Measurements from ENCODE around the gene ZHX3.

ZHX3 gene

GRCh38 chr20:41168281-41169161 lies 149.0 kb downstream of the ZHX3 start:
- no peak for DNase-seq

DNA sequence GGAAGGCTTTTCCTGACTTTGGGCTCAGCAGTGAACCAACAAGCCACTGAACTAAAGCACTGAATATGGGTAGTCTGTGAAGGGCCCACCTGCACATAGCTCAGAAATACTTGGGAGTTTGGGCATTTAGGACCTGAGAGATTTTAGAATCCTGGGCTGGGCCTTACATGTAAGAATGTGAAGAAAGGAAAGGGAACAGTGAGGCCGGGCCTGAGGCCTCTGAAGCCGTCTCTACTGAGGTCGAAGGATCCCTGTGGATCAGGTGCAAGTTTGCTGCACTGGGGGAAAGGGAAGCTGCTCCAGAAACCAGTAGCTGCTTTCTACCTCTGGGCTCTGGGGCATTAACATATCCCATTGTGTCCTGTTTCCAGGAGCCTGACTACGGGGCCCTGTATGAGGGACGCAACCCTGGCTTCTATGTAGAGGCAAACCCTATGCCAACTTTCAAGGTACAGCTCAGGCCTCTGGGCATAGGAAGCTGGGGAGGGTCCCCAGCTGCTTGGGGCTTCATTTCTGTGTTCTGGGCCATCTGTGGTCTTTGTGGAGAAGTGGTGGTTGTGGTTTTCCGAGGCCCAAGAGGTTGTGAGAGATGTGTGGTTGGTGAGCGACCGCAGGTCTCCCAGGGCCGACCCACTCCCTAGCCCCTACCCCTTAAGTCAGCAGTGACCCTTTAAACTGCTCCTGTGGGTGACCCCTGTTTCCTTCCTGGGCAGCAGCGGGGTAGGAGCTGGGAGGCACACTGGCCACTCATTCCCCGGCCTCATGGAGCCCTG lies 149.9 kb downstream of the ZHX3 start:
- no peak for DNase-seq

DNA sequence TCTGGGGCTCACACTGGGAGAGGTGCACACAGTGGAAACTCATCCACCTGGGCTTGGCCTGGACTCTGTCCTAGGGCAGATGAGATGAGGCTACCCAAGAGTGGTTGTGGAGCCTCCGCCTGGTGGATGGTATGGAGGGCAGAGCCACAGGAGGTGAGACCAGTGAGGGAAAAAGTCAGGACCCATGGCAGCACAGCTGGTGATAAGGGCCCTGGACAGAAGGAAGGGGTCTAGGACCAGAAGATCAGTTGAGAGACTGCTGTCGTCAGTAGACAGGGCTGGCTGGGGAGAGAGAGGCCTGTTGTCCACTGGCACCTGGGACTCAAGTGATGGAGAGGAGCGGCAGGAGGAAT lies 150.4 kb downstream of the ZHX3 start:
- DNase-seq, result no peak

GRCh38 chr20:41166201-41167117 lies 151.1 kb downstream of the ZHX3 start:
- no peak for DNase-seq

DNA sequence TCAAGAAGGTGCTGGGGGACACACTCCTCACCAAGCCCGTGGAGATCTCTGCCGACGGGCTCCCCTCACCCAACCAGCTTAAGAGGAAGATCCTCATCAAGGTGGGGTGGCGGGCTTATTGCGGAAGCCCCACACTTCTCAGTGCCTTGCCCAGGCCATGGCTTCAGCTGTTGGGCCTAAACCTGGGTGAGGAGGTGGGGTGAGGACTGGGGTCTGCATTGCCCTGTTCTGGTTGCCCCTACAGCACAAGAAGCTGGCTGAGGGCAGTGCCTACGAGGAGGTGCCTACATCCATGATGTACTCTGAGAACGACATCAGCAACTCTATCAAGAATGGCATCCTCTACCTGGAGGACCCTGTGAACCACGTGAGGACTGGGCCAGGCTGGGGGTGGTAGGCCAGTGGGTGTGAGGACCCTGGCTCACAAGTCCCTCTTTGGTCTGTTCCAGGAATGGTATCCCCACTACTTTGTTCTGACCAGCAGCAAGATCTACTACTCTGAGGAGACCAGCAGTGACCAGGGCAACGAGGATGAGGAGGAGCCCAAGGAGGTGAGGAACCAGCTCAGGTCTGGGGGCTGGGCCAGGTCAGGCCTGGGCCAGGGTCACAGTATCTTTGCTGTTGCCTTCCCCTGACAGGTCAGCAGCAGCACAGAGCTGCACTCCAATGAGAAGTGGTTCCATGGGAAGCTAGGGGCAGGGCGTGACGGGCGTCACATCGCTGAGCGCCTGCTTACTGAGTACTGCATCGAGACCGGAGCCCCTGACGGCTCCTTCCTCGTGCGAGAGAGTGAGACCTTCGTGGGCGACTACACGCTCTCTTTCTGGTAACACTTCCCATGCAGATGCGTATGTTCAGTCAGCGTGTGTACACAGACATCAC lies 152.3 kb downstream of the ZHX3 start:
- no peak for DNase-seq

- no peak for DNase-seq
Measured at GRCh38 chr20:41163821-41164220, 153.7 kb downstream of the ZHX3 start.

GRCh38 chr20:41162396-41162795 lies 155.1 kb downstream of the ZHX3 start:
- no peak for DNase-seq

DNA sequence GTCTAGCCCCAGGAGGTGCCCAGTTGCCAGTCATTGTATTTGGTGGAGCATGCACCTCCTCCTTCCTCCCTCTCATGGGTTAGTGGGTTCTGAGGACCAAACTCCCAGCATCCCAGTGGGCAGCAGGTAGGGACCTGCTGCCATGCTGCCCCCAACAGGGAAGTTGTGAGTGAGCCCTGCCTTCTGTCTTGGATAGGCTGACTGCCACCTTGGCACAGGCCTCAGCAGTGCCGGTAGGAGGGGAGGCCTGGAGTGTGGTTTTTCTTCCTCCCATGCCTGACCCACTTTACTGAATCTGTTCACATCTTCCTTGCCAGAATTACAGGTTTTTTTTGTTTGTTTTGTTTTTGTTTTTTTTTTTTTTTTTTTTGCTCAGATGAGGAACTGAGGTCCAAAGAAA lies 155.6 kb downstream of the ZHX3 start:
- no peak for DNase-seq

- no peak for DNase-seq
Measured at GRCh38 chr20:41160686-41161085, 156.8 kb downstream of the ZHX3 start.

DNA sequence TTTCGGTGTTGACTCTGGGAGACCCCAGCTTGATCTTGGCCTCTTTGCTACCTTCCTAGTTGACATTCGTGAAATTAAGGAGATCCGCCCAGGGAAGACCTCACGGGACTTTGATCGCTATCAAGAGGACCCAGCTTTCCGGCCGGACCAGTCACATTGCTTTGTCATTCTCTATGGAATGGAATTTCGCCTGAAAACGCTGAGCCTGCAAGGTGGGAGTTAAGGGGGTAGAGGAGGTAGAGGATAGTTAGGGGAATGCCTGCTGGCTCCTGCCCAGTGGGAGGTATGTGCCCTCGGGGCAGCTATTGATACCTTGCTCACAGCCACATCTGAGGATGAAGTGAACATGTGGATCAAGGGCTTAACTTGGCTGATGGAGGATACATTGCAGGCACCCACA lies 158.0 kb downstream of the ZHX3 start:
- DNase-seq, result no peak

GRCh38 chr20:41158082-41158625 lies 159.4 kb downstream of the ZHX3 start:
- DNase-seq, result no peak

GRCh38 chr20:41155261-41155660 lies 162.3 kb downstream of the ZHX3 start:
- DNase-seq, result no peak

DNA sequence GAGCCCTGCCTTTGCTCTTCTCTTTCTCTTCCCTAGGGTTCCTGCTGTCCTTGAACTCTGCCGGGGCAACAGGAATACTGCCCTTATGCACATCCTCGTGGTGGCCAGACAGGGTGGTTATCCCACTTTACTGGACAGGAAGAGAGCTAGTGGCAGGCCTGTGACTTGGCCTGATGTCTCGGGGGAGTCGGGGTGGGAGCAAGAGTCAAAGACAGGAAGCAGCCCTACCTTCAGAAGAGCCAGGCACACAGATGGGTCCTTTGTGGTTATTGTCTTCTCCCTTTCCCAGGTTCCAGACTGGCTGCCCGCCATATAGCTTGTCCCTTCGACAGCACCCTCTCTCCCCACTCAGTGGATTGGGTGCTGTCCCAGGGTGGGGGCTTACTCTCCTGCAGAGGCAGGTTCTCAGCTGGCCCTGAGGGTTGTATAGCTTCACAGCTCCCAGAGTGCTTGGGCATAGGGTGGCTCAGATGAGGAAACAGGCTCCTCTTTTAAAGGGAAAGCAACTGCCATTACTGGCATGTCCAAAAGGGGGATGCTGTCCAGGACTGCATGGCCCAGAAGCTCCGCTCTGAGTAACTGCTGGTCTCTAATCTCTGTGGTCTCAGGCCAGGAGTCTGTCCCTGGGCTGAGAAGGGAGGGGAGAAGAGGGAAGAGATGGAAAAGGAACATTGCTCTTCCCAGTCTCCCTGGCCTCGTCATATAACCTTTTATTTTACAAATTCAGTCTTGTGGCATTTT lies 162.9 kb downstream of the ZHX3 start:
- no peak for DNase-seq

DNA sequence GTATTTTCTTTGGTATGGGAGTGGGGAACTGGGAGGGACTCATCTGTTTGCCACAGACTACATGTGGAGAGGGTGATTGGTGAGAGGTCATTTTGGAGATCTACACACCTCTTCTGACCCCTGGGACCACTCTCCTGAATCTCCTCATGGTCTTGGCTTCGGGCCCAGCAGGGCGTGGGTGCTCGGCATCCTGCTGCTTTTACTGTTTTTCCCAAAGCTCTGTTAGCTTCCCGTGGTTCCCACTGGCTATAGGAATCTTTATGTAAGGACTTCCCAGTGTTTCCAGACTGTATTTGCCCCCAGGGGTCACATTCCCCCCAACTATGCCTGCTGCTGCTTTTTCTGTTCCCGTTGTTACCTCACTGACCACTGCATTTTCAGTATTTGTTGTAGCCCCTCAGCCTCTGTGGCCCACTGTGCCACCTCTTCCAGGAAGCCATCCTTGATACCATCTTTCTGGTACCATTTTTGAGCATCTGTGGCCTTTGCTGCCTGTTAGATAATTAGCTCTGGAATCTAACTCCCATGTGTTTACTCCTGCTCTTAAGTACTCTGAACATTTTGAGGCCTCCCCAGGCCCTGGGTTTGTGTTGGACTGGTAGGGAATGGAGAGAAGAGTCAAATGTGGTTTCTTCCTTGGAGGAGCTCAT lies 165.3 kb downstream of the ZHX3 start:
- DNase-seq, result no peak

DNA sequence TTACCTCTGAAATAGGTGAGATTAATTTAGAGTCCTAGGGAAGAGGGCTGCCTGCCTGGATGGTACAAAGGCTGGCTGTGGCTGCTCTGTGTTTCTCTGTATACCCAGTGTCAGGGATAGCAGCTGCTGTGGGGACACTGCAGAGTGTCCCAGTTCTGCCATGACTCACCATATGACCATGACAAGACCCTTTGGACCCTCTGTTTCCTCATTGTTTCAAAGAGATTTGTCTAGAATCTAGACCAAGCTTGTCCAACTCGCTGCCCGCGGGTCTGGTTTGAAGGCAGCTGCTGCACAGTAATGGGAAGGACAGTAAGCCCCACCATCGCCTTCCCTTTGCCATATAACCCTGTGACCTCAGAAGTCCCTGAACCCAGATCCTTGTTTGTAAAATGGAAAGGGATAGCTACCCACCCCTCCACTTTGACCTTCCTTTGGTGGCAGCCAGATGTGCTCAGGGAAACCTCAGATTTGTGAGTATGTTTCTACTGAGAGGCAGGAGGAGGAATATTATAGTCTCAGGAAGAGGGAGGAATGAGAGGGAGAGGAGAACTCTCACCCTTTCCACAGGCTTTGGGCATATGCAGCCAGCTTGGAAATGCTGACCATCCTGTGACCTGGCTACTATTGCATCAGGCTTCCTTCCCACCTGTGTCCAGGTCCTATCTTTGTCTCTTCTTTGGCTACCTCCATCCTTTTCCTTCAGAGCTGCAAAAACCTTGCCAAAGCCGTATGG lies 166.2 kb downstream of the ZHX3 start:
- DNase-seq, result no peak

GRCh38 chr20:41150664-41151063 lies 166.9 kb downstream of the ZHX3 start:
- DNase-seq, result no peak

DNA sequence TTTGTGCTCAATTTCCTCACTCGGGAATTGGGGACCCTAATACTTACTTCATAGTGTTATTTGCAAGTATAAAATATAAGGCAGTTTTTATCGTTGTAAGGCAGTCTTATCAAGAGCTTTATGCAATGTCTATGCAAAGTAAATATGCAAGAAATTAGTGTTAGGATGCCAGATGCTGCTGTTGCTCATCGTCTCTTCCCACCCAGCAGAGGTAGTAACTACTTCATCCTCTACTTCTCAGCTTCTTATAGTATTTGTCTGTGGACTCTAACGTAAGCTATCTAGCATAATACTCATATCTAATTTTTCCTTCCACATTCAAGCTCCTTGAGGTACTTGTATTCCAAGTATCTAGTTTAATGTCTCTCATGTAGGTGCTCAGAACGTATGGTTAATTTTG lies 168.6 kb downstream of the ZHX3 start:
- DNase-seq, result no peak

DNA sequence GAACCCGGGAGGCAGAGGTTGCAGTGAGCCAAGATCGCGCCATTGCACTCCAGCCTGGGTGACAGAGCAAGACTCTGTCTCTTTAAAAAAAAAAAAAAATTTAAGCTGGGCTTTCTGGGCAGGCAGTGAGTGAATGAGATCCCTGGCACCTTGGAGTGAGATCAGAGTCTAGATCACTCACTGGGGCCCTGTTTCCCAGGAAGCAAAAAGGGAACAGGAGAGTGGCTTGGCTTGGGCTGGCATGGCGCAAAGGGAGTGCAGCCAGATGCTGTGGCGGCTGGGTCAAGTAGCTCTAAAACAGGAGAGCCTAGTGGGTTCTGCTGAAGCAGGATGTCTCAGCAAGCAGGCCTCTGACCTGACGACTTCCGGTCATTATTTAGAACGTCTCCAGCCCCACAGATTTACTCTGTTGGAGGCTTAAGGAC lies 169.8 kb downstream of the ZHX3 start:
- DNase-seq, result no peak

- no peak for DNase-seq
Measured at GRCh38 chr20:41145821-41146620, 171.5 kb downstream of the ZHX3 start.
